ENCODE data around the gene STAC3. TPM values are rescaled to one million over a fixed set of nuclear protein-coding genes. Genes with fewer than 3 reads are reported as not detected.
A peak's percentile ranks its signal among the peaks of the same experiment; 100 is the strongest.

STAC3 gene
- total and polyA plus RNA-seq, 2 of the 13 experiments (the other 11 are each of a cell fraction or from before 2014, with no cell fraction given): 0.18 to 0.22 TPM

DNA sequence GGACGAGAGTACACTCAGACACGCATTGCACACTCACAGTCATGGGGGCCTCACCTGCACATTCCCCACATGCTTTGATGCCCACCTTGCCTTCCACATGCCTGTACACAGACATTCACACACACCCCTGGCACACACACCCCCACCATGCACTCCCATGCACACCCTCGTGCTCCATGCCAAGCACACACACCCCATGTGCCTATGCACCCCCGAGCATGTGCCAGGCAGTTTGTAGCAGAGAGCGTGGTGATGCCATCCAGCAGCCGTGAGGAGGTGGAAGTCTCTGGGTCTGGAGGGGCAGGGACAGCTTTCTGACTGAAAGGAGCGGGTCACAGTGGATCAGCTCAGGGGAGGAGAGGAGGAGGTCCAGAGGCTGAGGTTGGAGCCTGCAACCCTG lies 45.1 kb downstream of the STAC3 start:
- Histone ChIP-seq H3K79me2 (ENCODE audit: insufficient read depth, low read length) (no peaks in the 10 kb centered on the region), H3K27ac (ENCODE audit: extremely low read length, insufficient read depth, low read length) (no peak overlapping the region), H3K27me3 (ENCODE audit: control insufficient read depth in 1 of 2, insufficient read depth in 2 of 2, low read length in 2 of 2) (no peaks in the 10 kb centered on the region), H3K4me1 (ENCODE audit: insufficient read depth, low read length) (no peaks in the 10 kb centered on the region), H3K36me3 (replicated peaks in 1 of 2; ENCODE audit: control insufficient read depth in 1 of 2, insufficient read depth in 2 of 2, low read length in 2 of 2) (peaks cover 54 to 87% of the 10 kb centered on the region in 2 experiments), H3K9ac (ENCODE audit: insufficient read depth, low read depth, low read length) (no peak overlapping the region), H3K9me3 (ENCODE audit: low read length) (no peaks in the 10 kb centered on the region), H3K4me3 (replicated peaks in 1 of 3; ENCODE audit: insufficient read depth in 1 of 3, low read depth in 2 of 3, low read length in 3 of 3) (no peak overlapping the region), H2AFZ (ENCODE audit: low read length) (no peak overlapping the region), H4K20me1 (ENCODE audit: insufficient read depth, low read length) (no peaks in the 10 kb centered on the region), H3K4me2 (ENCODE audit: low read depth, low read length) (no peak overlapping the region)
- 97% methylated on average over 7 of the region's 7 CpGs for WGBS (ENCODE audit: low lambda C conversion rate)
- DNase-seq (ENCODE audit: low spot score) (no peak), FAIRE-seq (no peak), ATAC-seq (no peak)
- in situ Hi-C loops (cut with HindIII; ENCODE audit: extremely low pct_ligation_motif_present, low pct_unique_long_range_greater_than_20kb) (no loop called here), intact Hi-C loops (cut with micrococcal nuclease; ENCODE audit: unreplicated experiment) (no loop called here)
- BruUV-seq (replicated peaks): no TSS peak
- CTCF ChIA-PET (ENCODE audit: low intra/inter-chr PET ratio, low total read pairs): no interaction called here
- TF ChIP-seq, protein P1, sequence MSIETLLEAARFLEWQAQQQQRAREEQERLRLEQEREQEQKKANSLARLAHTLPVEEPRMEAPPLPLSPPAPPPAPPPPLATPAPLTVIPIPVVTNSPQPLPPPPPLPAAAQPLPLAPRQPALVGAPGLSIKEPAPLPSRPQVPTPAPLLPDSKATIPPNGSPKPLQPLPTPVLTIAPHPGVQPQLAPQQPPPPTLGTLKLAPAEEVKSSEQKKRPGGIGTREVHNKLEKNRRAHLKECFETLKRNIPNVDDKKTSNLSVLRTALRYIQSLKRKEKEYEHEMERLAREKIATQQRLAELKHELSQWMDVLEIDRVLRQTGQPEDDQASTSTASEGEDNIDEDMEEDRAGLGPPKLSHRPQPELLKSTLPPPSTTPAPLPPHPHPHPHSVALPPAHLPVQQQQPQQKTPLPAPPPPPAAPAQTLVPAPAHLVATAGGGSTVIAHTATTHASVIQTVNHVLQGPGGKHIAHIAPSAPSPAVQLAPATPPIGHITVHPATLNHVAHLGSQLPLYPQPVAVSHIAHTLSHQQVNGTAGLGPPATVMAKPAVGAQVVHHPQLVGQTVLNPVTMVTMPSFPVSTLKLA (IDR thresholded peaks at IDR 0.05): peak; percentile 82
- TF ChIP-seq ADNP (CRISPR knock-in tag; IDR thresholded peaks at IDR 0.05) (no peak), POLR2AphosphoS2 (IDR thresholded peaks at IDR 0.05; ENCODE audit: low read depth, low read length) (0 out of 2 replicates have a peak, but pooled peaks have one; percentile 64), POLR2AphosphoS5 (IDR thresholded peaks at IDR 0.05; ENCODE audit: low read depth, low read length) (0 out of 2 replicates have a peak, but pooled peaks have one; percentile 27)
- POLR2A ChIA-PET: no interaction called here

DNA sequence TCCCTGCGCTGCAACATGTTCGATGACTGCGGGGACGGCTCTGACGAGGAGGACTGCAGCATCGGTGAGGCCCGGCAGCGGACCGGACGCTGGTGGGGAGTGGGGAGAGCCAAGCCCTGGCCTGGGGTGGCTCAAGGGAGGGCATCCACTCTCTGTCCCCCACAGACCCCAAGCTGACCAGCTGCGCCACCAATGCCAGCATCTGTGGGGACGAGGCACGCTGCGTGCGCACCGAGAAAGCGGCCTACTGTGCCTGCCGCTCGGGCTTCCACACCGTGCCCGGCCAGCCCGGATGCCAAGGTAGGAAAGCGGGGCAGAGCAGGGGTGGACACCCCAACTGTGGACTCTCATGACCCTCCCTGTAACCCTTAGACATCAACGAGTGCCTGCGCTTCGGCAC lies 45.8 kb downstream of the STAC3 start:
- H3K4me3 ChIP-seq (replicated peaks in 1 of 3; ENCODE audit: insufficient read depth in 1 of 3, low read depth in 2 of 3, low read length in 3 of 3): no peak overlapping the region
- 96% methylated on average over 13 of the region's 26 CpGs for WGBS (ENCODE audit: low lambda C conversion rate)
- CTCF ChIA-PET (ENCODE audit: low intra/inter-chr PET ratio, low total read pairs): no interaction called here
- no peak for FAIRE-seq
- H4K20me1 ChIP-seq (ENCODE audit: insufficient read depth, low read length): no peaks in the 10 kb centered on the region
- DNase-seq (ENCODE audit: low spot score): no peak
- no peaks in the 10 kb centered on the region for H3K79me2 ChIP-seq (ENCODE audit: insufficient read depth, low read length)
- H3K27ac ChIP-seq (ENCODE audit: extremely low read length, insufficient read depth, low read length): no peak overlapping the region
- in situ Hi-C loops (cut with HindIII; ENCODE audit: extremely low pct_ligation_motif_present, low pct_unique_long_range_greater_than_20kb): no loop called here
- no peaks in the 10 kb centered on the region for H3K9me3 ChIP-seq (ENCODE audit: low read length)
- H3K4me2 ChIP-seq (ENCODE audit: low read depth, low read length): no peak overlapping the region
- H3K9ac ChIP-seq (ENCODE audit: insufficient read depth, low read depth, low read length): no peak overlapping the region
- TF ChIP-seq, protein P2, sequence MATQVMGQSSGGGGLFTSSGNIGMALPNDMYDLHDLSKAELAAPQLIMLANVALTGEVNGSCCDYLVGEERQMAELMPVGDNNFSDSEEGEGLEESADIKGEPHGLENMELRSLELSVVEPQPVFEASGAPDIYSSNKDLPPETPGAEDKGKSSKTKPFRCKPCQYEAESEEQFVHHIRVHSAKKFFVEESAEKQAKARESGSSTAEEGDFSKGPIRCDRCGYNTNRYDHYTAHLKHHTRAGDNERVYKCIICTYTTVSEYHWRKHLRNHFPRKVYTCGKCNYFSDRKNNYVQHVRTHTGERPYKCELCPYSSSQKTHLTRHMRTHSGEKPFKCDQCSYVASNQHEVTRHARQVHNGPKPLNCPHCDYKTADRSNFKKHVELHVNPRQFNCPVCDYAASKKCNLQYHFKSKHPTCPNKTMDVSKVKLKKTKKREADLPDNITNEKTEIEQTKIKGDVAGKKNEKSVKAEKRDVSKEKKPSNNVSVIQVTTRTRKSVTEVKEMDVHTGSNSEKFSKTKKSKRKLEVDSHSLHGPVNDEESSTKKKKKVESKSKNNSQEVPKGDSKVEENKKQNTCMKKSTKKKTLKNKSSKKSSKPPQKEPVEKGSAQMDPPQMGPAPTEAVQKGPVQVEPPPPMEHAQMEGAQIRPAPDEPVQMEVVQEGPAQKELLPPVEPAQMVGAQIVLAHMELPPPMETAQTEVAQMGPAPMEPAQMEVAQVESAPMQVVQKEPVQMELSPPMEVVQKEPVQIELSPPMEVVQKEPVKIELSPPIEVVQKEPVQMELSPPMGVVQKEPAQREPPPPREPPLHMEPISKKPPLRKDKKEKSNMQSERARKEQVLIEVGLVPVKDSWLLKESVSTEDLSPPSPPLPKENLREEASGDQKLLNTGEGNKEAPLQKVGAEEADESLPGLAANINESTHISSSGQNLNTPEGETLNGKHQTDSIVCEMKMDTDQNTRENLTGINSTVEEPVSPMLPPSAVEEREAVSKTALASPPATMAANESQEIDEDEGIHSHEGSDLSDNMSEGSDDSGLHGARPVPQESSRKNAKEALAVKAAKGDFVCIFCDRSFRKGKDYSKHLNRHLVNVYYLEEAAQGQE (IDR thresholded peaks at IDR 0.05; ENCODE audit: borderline replicate concordance in 1 of 2, low read depth in 1 of 2, low read length in 2 of 2): no peak
- TF ChIP-seq RBFOX2 (IDR thresholded peaks at IDR 0.05; ENCODE audit: low read depth, low read length): 0 out of 2 replicates have a peak, but pooled peaks have one; percentile 16
- intact Hi-C loops (cut with micrococcal nuclease; ENCODE audit: unreplicated experiment): no loop called here
- POLR2A ChIA-PET: no interaction called here
- H3K27me3 ChIP-seq (ENCODE audit: control insufficient read depth in 1 of 2, insufficient read depth in 2 of 2, low read length in 2 of 2): no peaks in the 10 kb centered on the region
- no peak overlapping the region for H2AFZ ChIP-seq (ENCODE audit: low read length)
- no peaks in the 10 kb centered on the region for H3K4me1 ChIP-seq (ENCODE audit: insufficient read depth, low read length)
- no peak for ATAC-seq
- peaks cover 53 to 86% of the 10 kb centered on the region in 2 experiments for H3K36me3 ChIP-seq (replicated peaks in 1 of 2; ENCODE audit: control insufficient read depth in 1 of 2, insufficient read depth in 2 of 2, low read length in 2 of 2)
- TSS peak; percentile 35 for BruUV-seq (replicated peaks)
